GM13977 (cell line): Measurements from ENCODE around the gene C9orf78.

Experiments used
- DNase-seq: peaks from one replicate; pipeline ENCODE4 v3.0.0; 2012; ENCODE audit warnings: low spot score
- in situ Hi-C: fragments of 300-500 bp; cut with MboI; formaldehyde crosslinking; loops from one replicate; pipeline ENCODE4 v1.12.0; 2022; ENCODE audit warnings: low sequenced_read_pairs, low pct_unique_long_range_greater_than_20kb, mixed read lengths, inconsistent platforms; ENCODE audit not compliant: unreplicated experiment
- TF ChIP-seq, protein P1 (sequence below): IDR thresholded peaks from 2 replicates; pipeline ENCODE4 v1.5.1; 2012; ENCODE audit warnings: mild to moderate bottlenecking, control low read depth; ENCODE audit not compliant: insufficient read depth; ENCODE audit errors: extremely low read depth, missing control alignments

Gene C9orf78

DNA sequence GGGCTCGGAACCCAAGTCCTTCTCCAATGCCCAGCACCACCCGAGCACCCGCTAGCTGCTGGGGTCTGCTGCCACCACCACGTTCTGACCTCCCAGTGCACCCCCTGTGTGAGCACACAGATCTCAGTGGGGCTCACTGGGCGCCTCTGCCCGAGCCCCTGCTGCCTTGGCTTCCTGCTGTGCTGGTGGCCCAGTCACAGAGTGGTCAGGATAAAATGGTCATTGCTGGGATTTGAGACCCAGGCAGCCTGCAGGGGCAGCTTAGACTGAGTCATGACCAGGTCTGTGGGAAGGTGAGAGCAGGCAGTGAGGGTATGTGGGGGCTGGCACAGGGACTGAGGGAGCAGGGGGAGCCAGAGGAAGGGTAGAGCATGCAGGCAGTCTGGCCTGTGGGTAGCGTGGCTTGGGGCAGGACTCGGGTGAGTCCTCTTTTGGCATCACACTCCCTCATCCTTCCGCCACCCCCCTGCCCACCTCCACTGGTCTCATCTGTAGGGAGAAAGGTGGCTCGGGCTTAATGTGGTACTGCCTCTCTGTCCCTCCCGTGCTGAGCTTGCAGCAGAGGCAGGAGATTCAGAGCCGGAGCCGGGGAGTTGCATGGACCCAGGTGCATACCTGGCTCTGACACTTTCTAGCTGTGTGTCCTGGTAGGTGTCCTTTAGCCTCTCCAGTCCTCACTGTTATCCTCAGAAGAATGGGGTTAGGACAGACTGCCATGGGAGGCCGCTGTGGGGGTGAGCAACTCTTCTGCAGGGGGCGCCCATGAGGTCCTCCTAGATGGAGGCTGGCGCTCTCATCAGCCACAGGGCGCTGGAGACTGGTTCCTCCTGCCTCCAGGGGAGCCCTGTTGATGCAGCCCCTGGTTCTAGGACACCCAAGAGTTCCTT is 32.3 kb upstream of the C9orf78 start:
- TF ChIP-seq, protein P1, sequence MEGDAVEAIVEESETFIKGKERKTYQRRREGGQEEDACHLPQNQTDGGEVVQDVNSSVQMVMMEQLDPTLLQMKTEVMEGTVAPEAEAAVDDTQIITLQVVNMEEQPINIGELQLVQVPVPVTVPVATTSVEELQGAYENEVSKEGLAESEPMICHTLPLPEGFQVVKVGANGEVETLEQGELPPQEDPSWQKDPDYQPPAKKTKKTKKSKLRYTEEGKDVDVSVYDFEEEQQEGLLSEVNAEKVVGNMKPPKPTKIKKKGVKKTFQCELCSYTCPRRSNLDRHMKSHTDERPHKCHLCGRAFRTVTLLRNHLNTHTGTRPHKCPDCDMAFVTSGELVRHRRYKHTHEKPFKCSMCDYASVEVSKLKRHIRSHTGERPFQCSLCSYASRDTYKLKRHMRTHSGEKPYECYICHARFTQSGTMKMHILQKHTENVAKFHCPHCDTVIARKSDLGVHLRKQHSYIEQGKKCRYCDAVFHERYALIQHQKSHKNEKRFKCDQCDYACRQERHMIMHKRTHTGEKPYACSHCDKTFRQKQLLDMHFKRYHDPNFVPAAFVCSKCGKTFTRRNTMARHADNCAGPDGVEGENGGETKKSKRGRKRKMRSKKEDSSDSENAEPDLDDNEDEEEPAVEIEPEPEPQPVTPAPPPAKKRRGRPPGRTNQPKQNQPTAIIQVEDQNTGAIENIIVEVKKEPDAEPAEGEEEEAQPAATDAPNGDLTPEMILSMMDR, result no peak
- no peak for DNase-seq
- in situ Hi-C loops, result no loop called here

DNA sequence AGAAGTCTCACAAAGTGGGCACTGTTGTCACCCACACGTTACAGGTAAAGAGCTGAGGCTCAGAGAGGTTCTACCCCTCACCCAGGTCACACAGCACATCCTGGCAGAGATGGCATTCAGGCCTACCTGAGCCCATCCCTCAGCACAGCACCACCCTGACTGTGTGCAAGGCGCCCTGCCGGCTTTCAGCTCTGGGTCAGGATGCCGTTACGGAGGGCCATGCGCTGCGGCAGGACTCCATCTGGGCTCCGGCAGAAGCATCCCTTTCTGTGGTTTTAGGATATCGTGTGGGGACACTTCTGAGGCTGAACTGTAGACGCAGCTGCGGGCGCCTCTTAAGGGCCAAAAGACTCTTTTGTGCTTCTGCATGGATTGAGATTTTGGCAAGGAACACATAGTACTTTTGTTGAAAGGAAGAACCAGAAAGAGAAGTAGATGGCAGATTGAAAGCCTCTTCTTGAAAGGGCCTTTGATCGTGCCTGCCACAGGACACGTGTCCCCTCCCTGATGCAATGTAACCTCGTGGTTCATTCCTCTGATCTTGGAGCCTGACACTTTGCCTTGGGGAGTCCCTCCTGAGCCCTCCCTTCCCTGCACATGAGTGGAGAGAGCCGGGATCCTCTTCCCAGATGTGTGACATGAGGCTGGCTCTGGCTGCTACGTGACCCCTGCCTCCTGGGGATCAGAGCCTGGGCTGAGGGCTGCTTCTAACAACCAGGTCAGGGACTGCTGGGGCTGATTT is 31.5 kb upstream of the C9orf78 start:
- DNase-seq, result no peak
- in situ Hi-C loops, result no loop called here
- TF ChIP-seq, protein P1, result no peak

DNA sequence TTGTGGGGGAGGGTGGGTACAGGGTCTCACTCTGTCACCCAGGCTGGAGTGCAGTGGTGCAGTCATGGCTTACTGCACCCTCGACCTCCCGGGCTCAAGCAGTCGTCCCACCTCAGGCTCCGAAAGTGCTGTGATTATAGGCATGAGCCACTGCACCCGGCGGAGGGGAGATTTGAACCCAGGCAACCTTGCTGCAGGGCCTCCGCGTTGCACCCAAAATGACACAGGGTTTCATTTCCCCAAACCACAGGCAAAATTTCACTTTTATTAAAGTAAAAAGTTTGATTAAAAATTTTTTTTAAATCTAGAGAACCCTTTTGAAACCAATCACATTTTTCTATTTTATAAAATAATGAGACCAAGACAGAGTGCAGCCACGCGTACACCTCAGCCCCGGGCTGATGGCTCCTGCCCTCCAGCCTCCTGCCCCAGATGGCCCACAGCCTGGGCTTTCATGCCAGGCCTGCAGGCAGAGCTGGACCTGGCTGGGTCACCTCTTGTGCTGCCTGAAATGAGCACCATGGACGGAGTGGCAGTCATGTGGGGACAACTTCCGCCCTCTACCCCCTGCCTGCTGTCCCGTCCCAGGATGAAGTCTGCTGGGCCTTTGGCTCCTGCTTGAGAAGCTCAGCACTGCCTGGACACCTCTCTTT is 30.7 kb upstream of the C9orf78 start:
- no peak for DNase-seq
- TF ChIP-seq, protein P1, result no peak
- in situ Hi-C loops, result no loop called here

DNA sequence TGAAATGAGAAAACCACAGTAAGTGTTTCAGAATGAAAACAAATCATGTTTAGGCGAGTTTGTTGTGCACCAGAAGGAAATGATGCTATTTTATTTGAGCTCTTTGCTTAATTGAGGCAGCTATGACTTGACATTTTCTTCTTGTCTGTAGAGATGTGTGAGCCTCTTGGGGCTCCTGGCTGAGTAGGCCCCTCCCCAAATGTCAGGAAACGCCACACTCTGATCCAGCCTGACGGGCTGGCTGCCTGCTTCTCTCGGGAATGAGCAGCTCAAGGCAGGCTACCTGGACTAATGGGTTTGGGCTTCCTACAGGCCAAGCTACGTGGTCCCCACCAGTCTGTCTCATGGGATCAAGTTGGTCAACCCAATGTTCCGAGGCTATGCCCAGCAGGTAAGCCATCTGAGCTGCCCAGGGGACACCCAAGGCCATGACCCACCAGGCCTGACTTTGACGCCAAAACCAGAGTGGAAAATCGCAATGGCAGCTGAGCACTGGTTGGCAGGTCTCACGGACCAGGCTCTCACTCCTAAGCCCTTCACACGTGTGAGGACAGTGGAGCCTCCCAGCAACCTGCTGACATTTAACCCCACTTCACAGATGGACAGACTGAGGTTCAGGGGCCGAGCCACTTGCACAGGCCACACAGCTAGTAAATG is 30.0 kb upstream of the C9orf78 start:
- no peak for DNase-seq
- in situ Hi-C loops, result no loop called here
- TF ChIP-seq, protein P1, result no peak

DNA sequence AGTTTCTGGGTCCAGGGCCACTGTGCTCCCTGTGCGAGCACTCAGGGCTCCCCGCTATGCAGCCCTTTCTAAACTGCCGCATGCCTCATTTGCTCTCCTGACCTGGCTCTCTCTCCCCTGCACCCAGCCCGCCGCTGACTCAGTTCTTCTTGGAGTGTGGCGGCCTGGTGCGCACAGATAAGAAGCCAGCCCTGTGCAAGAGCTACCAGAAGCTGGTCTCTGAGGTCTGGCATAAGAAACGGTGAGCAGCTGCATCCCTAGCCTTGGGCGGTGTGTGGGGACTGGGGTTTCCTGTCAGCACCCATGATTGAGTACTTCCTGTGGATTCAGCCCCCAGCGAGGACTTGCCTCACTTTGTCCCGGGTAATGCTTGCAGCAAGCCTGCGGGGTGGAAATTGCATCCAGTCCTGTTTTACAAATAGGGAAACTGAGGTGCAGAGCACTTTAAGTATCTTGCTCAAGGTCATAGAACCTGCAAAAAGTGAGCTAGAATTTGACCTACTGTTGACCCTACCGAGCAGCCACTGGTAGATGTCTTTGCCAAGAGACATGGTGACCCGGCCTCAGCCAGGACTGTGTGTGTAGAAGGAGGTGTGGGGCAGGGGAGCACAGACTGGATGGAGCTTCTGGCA is 28.1 kb upstream of the C9orf78 start:
- DNase-seq, result no peak
- in situ Hi-C loops, result no loop called here
- TF ChIP-seq, protein P1, result no peak

DNA sequence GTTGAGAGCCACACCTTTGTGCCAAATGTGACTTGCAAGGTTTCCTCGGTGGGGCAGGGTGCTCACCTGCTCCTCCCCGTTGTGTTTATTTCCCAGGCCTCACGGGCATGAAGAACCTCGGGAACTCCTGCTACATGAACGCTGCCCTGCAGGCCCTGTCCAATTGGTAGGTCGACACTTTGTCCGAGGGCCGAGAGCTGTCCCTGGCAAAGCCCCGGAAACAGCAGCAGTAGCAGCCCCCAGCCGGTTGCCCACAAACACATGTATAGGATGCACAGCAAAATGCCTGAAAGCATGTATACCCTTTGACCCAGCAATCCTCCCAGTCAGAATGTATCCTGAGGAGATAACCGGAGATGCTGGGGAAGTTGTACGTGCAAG is 26.4 kb upstream of the C9orf78 start:
- in situ Hi-C loops, result no loop called here
- TF ChIP-seq, protein P1, result no peak
- DNase-seq, result no peak
